ENCODE data around the gene SYTL3. TPM values are rescaled to one million over a fixed set of nuclear protein-coding genes. Genes with fewer than 3 reads are reported as not detected.

Gene SYTL3
- total RNA-seq, 2 donors from 2014 or later, result 9.9 to 12.1 TPM

GRCh38 chr6:158703111-158703836, 53.4 kb downstream of the SYTL3 start:
- Histone ChIP-seq H3K36me3 (no peaks in the 10 kb centered on the region), H3K27me3 (replicated peaks; ENCODE audit: insufficient read depth) (no peaks in the 10 kb centered on the region), H3K27ac (no peak overlapping the region), H3K4me3 (no peak overlapping the region), H3K4me1 (replicated peaks) (peaks cover 13% of the 10 kb centered on the region), H3K9me3 (no peaks in the 10 kb centered on the region)
- intact Hi-C loops (cut with DNase I), result loop anchor here (10.0 kb wide), 1 partner anchor 402 kb away; no protein-coding TSS in a partner anchor
- 72% methylated on average over 14 of the region's 14 CpGs for WGBS
- TF ChIP-seq CTCF (IDR thresholded peaks at IDR 0.05) (no peak), POLR2AphosphoS5 (IDR thresholded peaks at IDR 0.05) (no peak), POLR2A (IDR thresholded peaks at IDR 0.05) (no peak)
- DNase-seq (ENCODE audit: low spot score), result peak; percentile 46

- H3K4me3 ChIP-seq, result peak overlapping the region; percentile 12 to 30
- H3K4me1 ChIP-seq (replicated peaks), result peaks cover 16% of the 10 kb centered on the region
- no peaks in the 10 kb centered on the region for H3K36me3 ChIP-seq
- no peaks in the 10 kb centered on the region for H3K27me3 ChIP-seq (replicated peaks; ENCODE audit: insufficient read depth)
- peak; percentile 97 to 99 (median 98) for TF ChIP-seq CTCF (IDR thresholded peaks at IDR 0.05)
- peak; percentile 45 for TF ChIP-seq POLR2AphosphoS5 (IDR thresholded peaks at IDR 0.05)
- no peak for TF ChIP-seq POLR2A (IDR thresholded peaks at IDR 0.05)
- H3K27ac ChIP-seq, result peak overlapping the region; percentile 30 to 46
- 12% methylated on average over 42 of the region's 42 CpGs for WGBS
- DNase-seq (ENCODE audit: low spot score), result peak; percentile 67
- intact Hi-C loops (cut with DNase I), result loop anchor here (1.0 to 10.0 kb wide), 2 partner anchors 268 to 401 kb away; no protein-coding TSS in a partner anchor
- no peaks in the 10 kb centered on the region for H3K9me3 ChIP-seq
These were observed 54.3 kb downstream of the SYTL3 start for GRCh38 chr6:158703837-158704822.

GRCh38 chr6:158705386-158706126, 55.7 kb downstream of the SYTL3 start:
- Histone ChIP-seq H3K36me3 (no peaks in the 10 kb centered on the region), H3K27ac (peak overlapping the region; percentile 73 to 76), H3K4me3 (no peak overlapping the region), H3K9me3 (no peaks in the 10 kb centered on the region), H3K27me3 (replicated peaks; ENCODE audit: insufficient read depth) (no peaks in the 10 kb centered on the region), H3K4me1 (replicated peaks) (peaks cover 16% of the 10 kb centered on the region)
- 88% methylated on average over 13 of the region's 13 CpGs for WGBS
- no peak for DNase-seq (ENCODE audit: low spot score)
- no peak for TF ChIP-seq CTCF (IDR thresholded peaks at IDR 0.05)
- intact Hi-C loops (cut with DNase I), result loop anchor here (5.0 to 10.0 kb wide), 3 partner anchors 57 to 399 kb away; no protein-coding TSS in a partner anchor

- H3K4me1 ChIP-seq (replicated peaks), result peaks cover 16% of the 10 kb centered on the region
- no peaks in the 10 kb centered on the region for H3K36me3 ChIP-seq
- DNase-seq (ENCODE audit: low spot score), result peak; percentile 64
- H3K27me3 ChIP-seq (replicated peaks; ENCODE audit: insufficient read depth), result no peaks in the 10 kb centered on the region
- H3K4me3 ChIP-seq, result no peak overlapping the region
- intact Hi-C loops (cut with DNase I), result loop anchor here (5.0 to 10.0 kb wide), 3 partner anchors 56 to 398 kb away; no protein-coding TSS in a partner anchor
- 39% methylated on average over 6 of the region's 6 CpGs for WGBS
- H3K27ac ChIP-seq, result peak overlapping the region; percentile 73 to 76
- TF ChIP-seq CTCF (IDR thresholded peaks at IDR 0.05) (peak in 3 of 4 experiments; percentile 37 to 60 (median 57)), POLR2AphosphoS5 (IDR thresholded peaks at IDR 0.05) (peak; percentile 85), POLR2A (IDR thresholded peaks at IDR 0.05) (no peak)
- no peaks in the 10 kb centered on the region for H3K9me3 ChIP-seq
These were observed 56.6 kb downstream of the SYTL3 start for GRCh38 chr6:158706369-158706982.

Measured in prostate gland (tissue), 2 donors.